Ishikawa (cell line): ENCODE measurements around the gene RNF215.

Experiments used
- CEBPB ChIP-seq: IDR thresholded peaks from 2 replicates; pipeline ENCODE4 v1.6.1; 2012
- CREB1 ChIP-seq: IDR thresholded peaks from 2 replicates; pipeline ENCODE4 v1.6.1; 2012; ENCODE audit warnings: low read depth
- EGR1 ChIP-seq: IDR thresholded peaks from 2 replicates; pipeline ENCODE4 v1.6.1; 2012
- EP300 ChIP-seq: IDR thresholded peaks from 2 replicates; pipeline ENCODE4 v1.6.1; 2012; ENCODE audit warnings: borderline replicate concordance
- FOXM1 ChIP-seq: IDR thresholded peaks from 2 replicates; pipeline ENCODE4 v1.6.1; 2012; ENCODE audit warnings: low read depth, borderline replicate concordance
- NFIC ChIP-seq: IDR thresholded peaks from 2 replicates; pipeline ENCODE4 v1.6.1; 2012
- RAD21 ChIP-seq: IDR thresholded peaks from 2 replicates; pipeline ENCODE4 v1.6.1; 2012; ENCODE audit warnings: low read depth
- TAF1 ChIP-seq: IDR thresholded peaks from 2 replicates; pipeline ENCODE4 v1.6.1; 2012; ENCODE audit warnings: low read depth, mild to moderate bottlenecking
- TCF12 ChIP-seq: IDR thresholded peaks from 2 replicates; pipeline ENCODE4 v1.6.1; 2012; ENCODE audit warnings: low read depth
- TEAD4 ChIP-seq: IDR thresholded peaks from 2 replicates; pipeline ENCODE4 v1.6.1; 2012
- YY1 ChIP-seq: IDR thresholded peaks from 2 replicates; pipeline ENCODE4 v1.6.1; 2012; ENCODE audit warnings: low read depth
- ZBTB7A ChIP-seq: IDR thresholded peaks from 2 replicates; pipeline ENCODE4 v1.6.1; 2012; ENCODE audit warnings: low read depth
- TF ChIP-seq, protein P1 (sequence below): IDR thresholded peaks from 2 replicates; pipeline ENCODE4 v1.6.1; 2012
- TF ChIP-seq, protein P2 (sequence below): IDR thresholded peaks from 2 replicates; pipeline ENCODE4 v1.6.1; 2012; ENCODE audit warnings: low read depth, mild to moderate bottlenecking
- TF ChIP-seq, protein P3 (sequence below): IDR thresholded peaks from 2 replicates; pipeline ENCODE4 v1.6.1; 2012

The RNF215 gene

DNA sequence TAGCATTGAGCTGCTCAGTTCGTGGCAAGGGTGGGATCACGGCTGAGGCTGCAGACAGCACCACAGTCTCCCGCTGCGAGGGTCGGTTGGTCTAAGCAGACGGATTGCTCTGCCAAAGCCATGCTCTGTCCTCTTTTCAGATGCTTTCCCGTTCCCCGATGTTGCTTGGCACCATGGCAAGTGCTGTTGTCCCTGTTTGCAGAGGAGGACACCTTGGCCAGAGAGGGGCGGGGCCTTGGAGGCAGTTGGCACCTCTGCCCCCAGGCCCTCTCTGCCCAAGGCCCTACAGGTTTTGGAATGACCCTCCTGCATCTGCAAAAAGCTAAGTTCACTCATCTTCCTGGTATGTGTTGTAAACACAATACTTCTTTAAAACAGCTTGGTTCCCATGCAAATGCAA lies 18.8 kb downstream of the RNF215 start:
- no peak for TF ChIP-seq YY1
- no peak for TF ChIP-seq EP300
- no peak for TF ChIP-seq RAD21
- no peak for TF ChIP-seq NFIC
- no peak for TF ChIP-seq CEBPB
- no peak for TF ChIP-seq EGR1
- TF ChIP-seq, protein P1, sequence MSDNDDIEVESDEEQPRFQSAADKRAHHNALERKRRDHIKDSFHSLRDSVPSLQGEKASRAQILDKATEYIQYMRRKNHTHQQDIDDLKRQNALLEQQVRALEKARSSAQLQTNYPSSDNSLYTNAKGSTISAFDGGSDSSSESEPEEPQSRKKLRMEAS, result no peak
- TF ChIP-seq, protein P2, sequence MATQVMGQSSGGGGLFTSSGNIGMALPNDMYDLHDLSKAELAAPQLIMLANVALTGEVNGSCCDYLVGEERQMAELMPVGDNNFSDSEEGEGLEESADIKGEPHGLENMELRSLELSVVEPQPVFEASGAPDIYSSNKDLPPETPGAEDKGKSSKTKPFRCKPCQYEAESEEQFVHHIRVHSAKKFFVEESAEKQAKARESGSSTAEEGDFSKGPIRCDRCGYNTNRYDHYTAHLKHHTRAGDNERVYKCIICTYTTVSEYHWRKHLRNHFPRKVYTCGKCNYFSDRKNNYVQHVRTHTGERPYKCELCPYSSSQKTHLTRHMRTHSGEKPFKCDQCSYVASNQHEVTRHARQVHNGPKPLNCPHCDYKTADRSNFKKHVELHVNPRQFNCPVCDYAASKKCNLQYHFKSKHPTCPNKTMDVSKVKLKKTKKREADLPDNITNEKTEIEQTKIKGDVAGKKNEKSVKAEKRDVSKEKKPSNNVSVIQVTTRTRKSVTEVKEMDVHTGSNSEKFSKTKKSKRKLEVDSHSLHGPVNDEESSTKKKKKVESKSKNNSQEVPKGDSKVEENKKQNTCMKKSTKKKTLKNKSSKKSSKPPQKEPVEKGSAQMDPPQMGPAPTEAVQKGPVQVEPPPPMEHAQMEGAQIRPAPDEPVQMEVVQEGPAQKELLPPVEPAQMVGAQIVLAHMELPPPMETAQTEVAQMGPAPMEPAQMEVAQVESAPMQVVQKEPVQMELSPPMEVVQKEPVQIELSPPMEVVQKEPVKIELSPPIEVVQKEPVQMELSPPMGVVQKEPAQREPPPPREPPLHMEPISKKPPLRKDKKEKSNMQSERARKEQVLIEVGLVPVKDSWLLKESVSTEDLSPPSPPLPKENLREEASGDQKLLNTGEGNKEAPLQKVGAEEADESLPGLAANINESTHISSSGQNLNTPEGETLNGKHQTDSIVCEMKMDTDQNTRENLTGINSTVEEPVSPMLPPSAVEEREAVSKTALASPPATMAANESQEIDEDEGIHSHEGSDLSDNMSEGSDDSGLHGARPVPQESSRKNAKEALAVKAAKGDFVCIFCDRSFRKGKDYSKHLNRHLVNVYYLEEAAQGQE, result no peak
- TF ChIP-seq TCF12, result no peak
- TF ChIP-seq, protein P3, sequence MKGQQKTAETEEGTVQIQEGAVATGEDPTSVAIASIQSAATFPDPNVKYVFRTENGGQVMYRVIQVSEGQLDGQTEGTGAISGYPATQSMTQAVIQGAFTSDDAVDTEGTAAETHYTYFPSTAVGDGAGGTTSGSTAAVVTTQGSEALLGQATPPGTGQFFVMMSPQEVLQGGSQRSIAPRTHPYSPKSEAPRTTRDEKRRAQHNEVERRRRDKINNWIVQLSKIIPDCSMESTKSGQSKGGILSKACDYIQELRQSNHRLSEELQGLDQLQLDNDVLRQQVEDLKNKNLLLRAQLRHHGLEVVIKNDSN, result no peak
- no peak for TF ChIP-seq TAF1
- no peak for TF ChIP-seq FOXM1
- no peak for TF ChIP-seq ZBTB7A
- no peak for TF ChIP-seq TEAD4
- no peak for TF ChIP-seq CREB1

DNA sequence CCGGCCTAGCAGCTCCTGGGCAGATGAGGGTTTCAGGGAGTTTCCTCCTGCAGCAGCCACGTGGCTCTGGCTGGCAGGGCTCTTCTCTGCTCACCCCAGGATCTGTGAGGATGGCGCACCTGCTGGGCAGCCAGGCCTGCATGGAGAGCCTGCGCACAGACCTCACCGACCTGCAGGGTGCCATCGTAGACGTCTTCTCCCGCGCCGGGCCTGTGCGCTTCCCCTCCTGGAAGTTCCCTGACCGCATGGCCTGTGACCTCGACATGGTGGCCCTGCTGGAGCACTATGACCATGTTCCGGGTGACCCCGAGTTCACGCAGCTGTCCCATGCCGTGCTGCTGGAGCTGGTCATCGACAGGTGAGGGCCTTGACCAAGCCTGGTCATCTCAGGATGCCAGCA lies 21.3 kb downstream of the RNF215 start:
- TF ChIP-seq RAD21, result no peak
- TF ChIP-seq TEAD4, result no peak
- no peak for TF ChIP-seq TCF12
- no peak for TF ChIP-seq YY1
- TF ChIP-seq TAF1, result no peak
- TF ChIP-seq, protein P1, result no peak
- TF ChIP-seq NFIC, result no peak
- TF ChIP-seq, protein P2, result no peak
- TF ChIP-seq FOXM1, result no peak
- no peak for TF ChIP-seq EGR1
- no peak for TF ChIP-seq CEBPB
- TF ChIP-seq, protein P3, result no peak
- no peak for TF ChIP-seq ZBTB7A
- TF ChIP-seq EP300, result no peak
- no peak for TF ChIP-seq CREB1

DNA sequence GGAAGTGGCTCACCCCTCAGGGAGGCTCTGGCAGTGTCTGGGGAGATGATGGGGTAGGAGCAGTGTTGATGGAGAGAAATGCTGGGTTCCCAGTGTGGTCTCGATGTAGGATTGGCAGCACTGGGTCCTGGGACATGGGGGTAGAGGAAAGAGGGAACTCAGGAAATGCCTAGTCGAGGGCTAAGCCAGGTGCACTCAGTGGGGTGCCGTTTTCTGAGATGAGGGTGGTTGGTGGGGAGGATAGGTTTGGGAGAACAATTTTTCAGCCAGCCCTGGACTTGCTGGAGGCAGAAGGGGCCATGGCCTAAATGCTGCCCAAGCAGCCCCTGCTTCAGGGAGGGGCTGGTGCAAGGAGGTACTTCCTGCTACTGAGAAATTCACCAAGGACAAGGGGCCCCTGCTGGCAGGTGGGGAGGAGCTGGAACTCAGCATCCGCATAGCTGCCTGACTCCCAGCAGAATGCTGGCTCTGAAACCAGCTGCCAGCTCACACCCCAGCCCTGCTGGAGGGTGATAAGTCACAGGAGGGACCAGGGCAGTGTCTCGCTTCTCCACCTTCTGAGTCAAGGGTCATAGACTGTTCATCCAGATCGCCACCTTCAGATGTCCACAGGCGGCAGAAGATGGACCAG lies 24.4 kb downstream of the RNF215 start:
- no peak for TF ChIP-seq NFIC
- TF ChIP-seq RAD21, result no peak
- no peak for TF ChIP-seq TEAD4

DNA sequence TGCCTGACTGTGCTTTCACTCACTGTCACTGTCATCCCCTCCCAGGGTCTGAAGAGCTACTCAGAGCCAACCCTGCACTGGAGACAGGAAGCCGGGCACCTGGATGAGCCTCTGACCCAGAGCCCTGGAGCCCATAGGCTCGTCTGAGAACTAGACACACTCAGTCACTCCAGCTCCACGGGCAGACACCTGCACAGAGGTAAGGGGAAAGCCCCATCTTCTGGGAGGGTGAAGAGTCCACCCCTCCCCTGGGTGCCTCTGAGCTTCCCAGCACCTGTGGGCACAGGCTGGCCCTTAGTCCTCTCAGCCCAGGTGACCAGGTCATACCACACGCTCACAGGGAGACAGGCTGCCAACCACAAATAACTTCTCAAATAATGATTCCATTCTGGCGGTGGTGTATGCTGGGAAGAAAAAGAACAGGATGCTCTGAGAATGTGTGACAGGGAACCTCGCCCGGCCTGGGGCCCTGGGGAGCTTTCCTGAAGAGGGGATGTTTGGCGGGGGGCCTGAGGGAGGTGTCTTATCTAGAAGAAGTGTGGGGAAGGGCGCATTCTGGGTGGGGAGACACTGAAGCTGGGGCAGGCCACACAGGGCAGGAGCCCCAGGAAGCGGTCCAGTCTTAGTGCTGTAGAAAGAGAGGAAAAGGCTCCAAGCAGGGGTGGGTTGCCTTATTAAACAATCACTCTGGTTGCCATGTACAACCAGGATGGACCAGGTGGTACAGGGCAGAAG lies 25.1 kb downstream of the RNF215 start:
- no peak for TF ChIP-seq EP300
- TF ChIP-seq CREB1, result no peak
- no peak for TF ChIP-seq ZBTB7A

DNA sequence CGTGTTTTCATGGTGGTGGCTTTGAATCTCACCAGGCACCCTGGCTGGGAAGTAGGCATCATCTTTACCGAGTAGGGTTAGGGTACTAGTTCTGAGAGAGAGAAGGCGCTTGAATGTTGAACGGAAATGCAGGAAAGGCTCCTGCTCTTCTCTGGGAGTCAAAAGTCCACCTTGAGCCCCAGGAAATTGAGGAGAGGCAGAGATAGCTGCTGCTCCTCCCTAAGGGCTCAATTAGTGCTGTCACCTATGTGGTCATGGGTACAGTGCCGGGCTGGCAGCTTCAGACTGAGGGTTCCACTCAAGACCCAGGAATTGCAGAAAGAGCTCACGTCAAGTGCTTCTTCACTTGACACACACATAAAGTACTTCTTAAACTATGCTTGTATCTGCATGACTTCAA lies 28.7 kb downstream of the RNF215 start:
- no peak for TF ChIP-seq CEBPB
- TF ChIP-seq EP300, result no peak
- no peak for TF ChIP-seq YY1
- no peak for TF ChIP-seq TAF1
- TF ChIP-seq, protein P2, result no peak
- no peak for TF ChIP-seq TCF12
- TF ChIP-seq RAD21, result no peak
- no peak for TF ChIP-seq EGR1
- TF ChIP-seq CREB1, result no peak
- no peak for TF ChIP-seq ZBTB7A
